Upper lobe of right lung (tissue), 1 donor: ENCODE measurements around the gene KCTD21. TPM values are rescaled to one million over a fixed set of nuclear protein-coding genes. Genes with fewer than 3 reads are reported as not detected.

Experiments
- ATAC-seq: fragments of 200-7000 bp; cut with Tn5 transposase; one replicate; pipeline ENCODE4 v1.9.1; 2020; ENCODE audit warnings: mild to moderate bottlenecking, moderate library complexity
- DNase-seq: peaks from one replicate; pipeline ENCODE4 v3.0.0-alpha.2; 2020
- H3K27ac ChIP-seq: fragments of 200-600 bp; one replicate; pipeline ENCODE4 v1.8.0; 2022
- H3K27me3 ChIP-seq: fragments of 200-600 bp; one replicate; pipeline ENCODE4 v1.8.0; 2022; ENCODE audit warnings: mild to moderate bottlenecking
- H3K36me3 ChIP-seq: fragments of 200-600 bp; one replicate; pipeline ENCODE4 v1.8.0; 2022
- H3K4me1 ChIP-seq: fragments of 200-600 bp; one replicate; pipeline ENCODE4 v1.8.0; 2022
- H3K4me3 ChIP-seq: fragments of 200-600 bp; one replicate; pipeline ENCODE4 v1.8.0; 2022; ENCODE audit warnings: mild to moderate bottlenecking
- H3K9me3 ChIP-seq: fragments of 200-600 bp; one replicate; pipeline ENCODE4 v1.8.0; 2022
- intact Hi-C: fragments of 100-400 bp; cut with DNase I; formaldehyde crosslinking; loops from one replicate; pipeline ENCODE4 v1.11.0; 2022
- total RNA-seq: library from RNA; stranded (reverse); fragmentation: NEBNext Ultra II Directional; extraction: Animal tissue kit (Norgen Biotek cat#: 25700); gene quantifications from one replicate; pipeline ENCODE4 v1.2.1, GENCODE V29; 2021
- TF ChIP-seq, protein P1 (sequence below): fragments of 200-600 bp; IDR thresholded peaks from one replicate; pipeline ENCODE4 v1.8.0; 2022; ENCODE audit warnings: antibody characterized with exemption
- donor health status: DM: no; HTN: yes; CAD: no; lungs with severe emphysema.

KCTD21 gene
- total RNA-seq, 1 donor from 2014 or later = 10.9 TPM

DNA sequence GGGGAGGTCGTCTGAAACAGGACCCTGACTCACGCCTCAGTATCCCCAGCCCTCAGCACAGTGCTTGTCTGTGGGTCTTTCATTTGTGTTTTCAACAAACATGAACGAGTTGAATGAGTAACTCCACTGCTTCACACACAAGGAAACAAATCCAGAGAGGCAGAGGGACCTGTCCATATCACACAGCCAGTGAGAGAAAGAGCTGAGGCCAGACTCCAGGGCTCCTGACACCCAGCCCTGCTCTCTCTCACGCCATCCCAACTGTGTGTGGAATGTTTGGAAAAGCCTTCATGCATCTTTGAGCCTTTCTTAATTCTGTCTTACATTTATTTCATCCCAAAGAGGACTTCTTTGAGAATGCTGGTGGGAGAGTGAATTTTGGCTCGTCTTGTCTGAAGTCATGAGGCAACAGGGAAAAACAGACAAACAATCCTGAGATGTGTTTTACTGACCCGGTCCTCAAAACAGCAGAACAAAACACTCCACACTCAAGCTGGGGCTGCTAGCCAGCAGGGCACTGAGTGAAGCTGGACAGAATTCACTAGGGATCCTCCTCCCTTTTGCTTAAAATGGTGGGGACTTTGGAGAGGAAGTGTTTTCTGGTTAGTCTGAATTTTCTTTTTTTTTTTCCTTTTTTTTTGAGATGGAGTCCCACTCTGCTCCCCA lies 29.3 kb downstream of the KCTD21 start:
- no peaks in the 10 kb centered on the region for H3K4me1 ChIP-seq
- TF ChIP-seq, protein P1, sequence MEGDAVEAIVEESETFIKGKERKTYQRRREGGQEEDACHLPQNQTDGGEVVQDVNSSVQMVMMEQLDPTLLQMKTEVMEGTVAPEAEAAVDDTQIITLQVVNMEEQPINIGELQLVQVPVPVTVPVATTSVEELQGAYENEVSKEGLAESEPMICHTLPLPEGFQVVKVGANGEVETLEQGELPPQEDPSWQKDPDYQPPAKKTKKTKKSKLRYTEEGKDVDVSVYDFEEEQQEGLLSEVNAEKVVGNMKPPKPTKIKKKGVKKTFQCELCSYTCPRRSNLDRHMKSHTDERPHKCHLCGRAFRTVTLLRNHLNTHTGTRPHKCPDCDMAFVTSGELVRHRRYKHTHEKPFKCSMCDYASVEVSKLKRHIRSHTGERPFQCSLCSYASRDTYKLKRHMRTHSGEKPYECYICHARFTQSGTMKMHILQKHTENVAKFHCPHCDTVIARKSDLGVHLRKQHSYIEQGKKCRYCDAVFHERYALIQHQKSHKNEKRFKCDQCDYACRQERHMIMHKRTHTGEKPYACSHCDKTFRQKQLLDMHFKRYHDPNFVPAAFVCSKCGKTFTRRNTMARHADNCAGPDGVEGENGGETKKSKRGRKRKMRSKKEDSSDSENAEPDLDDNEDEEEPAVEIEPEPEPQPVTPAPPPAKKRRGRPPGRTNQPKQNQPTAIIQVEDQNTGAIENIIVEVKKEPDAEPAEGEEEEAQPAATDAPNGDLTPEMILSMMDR = no peak
- no peak overlapping the region for H3K4me3 ChIP-seq
- no peak for DNase-seq
- peak overlapping the region; percentile 17 for H3K27ac ChIP-seq
- H3K36me3 ChIP-seq = no peaks in the 10 kb centered on the region
- H3K27me3 ChIP-seq = no peaks in the 10 kb centered on the region
- no peak for ATAC-seq
- intact Hi-C loops = no loop called here
- H3K9me3 ChIP-seq = no peaks in the 10 kb centered on the region

DNA sequence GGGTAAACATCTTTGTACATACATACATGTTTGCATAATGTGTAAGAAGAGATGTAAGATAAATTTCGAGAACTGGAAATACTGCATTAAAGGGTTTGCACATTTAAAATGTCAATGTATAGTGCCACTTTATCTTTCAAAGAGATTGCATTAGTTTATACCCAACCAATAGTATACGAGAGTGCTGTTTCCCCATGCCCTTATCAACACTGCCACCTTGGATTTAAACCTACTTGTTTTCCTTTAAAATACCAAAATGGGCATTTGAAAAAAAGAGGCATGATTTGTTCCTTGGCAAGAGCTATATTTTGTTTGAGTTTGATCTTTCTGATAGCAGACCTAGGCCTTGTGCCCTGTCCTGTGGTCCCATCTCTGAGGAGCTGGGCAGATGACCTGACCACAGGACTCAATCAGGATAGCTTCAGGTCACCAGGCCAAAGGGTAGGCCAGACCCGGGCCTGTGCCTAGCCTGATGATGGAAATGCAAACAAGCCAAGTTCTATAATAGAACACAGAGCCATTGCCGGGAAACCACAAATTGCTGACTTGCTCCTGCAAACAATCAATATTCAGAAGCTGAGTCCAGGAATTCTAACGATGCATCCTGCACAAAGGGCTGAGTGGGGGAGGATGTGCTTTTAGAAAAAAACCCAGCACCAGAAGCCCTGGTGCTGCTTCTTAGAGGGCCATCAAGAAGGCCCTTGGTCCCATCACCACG lies 32.1 kb downstream of the KCTD21 start:
- Histone ChIP-seq H3K36me3 (no peaks in the 10 kb centered on the region), H3K4me3 (no peak overlapping the region), H3K27ac (no peak overlapping the region), H3K9me3 (no peaks in the 10 kb centered on the region), H3K27me3 (no peaks in the 10 kb centered on the region), H3K4me1 (no peaks in the 10 kb centered on the region)
- TF ChIP-seq, protein P1 = no peak
- intact Hi-C loops = no loop called here
- no peak for ATAC-seq
- DNase-seq = no peak

DNA sequence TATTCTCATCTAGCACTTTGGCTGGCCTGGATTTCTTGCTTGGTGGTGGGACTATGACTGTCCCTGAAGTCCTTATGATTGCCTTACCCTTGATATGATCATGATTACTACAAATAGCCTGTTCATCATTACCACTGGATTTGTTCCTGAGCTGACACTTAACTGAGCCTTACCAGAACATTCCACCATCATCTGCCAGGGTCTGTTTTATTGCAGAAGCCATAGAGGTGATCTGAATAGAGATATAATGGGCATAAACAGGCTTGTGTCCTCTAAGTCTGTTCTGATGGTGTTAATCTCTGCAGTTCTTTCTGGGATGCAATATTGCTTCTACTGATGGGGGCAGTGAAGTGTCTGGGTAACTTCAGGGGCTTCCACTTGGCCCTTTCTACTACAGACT lies 36.6 kb downstream of the KCTD21 start:
- intact Hi-C loops = no loop called here
- no peak for DNase-seq
- H3K36me3 ChIP-seq = no peaks in the 10 kb centered on the region
- no peaks in the 10 kb centered on the region for H3K9me3 ChIP-seq
- TF ChIP-seq, protein P1 = no peak
- H3K4me3 ChIP-seq = no peak overlapping the region
- H3K4me1 ChIP-seq = no peaks in the 10 kb centered on the region
- no peak for ATAC-seq
- no peaks in the 10 kb centered on the region for H3K27me3 ChIP-seq
- H3K27ac ChIP-seq = no peak overlapping the region

DNA sequence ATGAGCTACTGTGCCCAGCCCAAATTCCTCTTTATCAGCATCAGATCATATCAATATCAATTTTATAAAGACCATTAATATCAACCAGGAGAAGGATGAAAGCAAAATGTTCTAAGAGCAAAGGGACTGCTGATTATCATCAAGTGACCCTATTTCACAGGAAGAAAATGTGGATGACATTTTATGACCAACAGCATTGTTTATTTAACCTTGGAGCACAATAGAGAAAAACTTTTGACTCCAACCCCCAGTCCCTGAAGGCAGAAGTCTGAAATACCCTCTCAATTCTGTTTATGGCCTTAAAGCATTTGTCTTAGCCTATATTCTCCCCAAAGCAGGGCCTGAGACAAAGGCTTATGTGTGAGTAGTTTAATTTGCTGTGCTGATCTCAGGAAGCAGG lies 37.7 kb downstream of the KCTD21 start:
- TF ChIP-seq, protein P1 = no peak
- ATAC-seq = no peak
- intact Hi-C loops = no loop called here
- no peaks in the 10 kb centered on the region for H3K36me3 ChIP-seq
- DNase-seq = no peak
- no peaks in the 10 kb centered on the region for H3K27me3 ChIP-seq
- no peak overlapping the region for H3K4me3 ChIP-seq
- no peaks in the 10 kb centered on the region for H3K4me1 ChIP-seq
- H3K9me3 ChIP-seq = no peaks in the 10 kb centered on the region
- H3K27ac ChIP-seq = no peak overlapping the region

DNA sequence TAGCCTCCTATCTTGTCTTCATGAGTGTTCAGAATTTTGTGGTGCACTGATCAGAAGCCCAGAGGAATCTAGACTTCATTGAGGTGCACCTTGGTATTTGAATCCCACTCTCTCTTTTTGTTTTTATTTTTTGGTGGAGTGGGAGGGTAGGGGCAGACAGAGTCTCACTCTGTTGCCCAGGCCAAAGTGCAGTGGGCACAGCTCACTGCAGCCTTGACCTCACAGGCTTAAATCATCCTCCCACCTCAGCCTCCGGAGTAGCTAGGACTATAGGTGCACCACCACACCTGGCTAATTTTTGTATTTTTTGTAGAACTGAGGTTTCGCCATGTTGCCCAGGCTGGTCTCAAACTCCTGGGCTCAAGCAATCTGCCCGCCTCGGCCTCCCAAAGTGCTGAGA lies 38.1 kb downstream of the KCTD21 start:
- Histone ChIP-seq H3K9me3 (no peaks in the 10 kb centered on the region), H3K36me3 (no peaks in the 10 kb centered on the region), H3K27me3 (no peaks in the 10 kb centered on the region), H3K4me3 (no peak overlapping the region), H3K27ac (no peak overlapping the region), H3K4me1 (no peaks in the 10 kb centered on the region)
- TF ChIP-seq, protein P1 = no peak
- intact Hi-C loops = no loop called here
- no peak for DNase-seq
- no peak for ATAC-seq
